Activated T-cell treated with anti-CD3 and anti-CD28 coated beads for 48 hours (primary cell): ENCODE measurements around the gene RPL22L1.
A peak's percentile ranks its signal among the peaks of the same experiment; 100 is the strongest.
"Not testable (repeated sequence)": the region's sequence is repeated elsewhere in the genome, so short reads cannot be mapped to it uniquely, and the experiment has no call there.

Experiments
- DNase-seq: peaks from one replicate; pipeline ENCODE4 v3.0.0-alpha.2; 2020; ENCODE audit warnings: low read depth

The RPL22L1 gene

DNA sequence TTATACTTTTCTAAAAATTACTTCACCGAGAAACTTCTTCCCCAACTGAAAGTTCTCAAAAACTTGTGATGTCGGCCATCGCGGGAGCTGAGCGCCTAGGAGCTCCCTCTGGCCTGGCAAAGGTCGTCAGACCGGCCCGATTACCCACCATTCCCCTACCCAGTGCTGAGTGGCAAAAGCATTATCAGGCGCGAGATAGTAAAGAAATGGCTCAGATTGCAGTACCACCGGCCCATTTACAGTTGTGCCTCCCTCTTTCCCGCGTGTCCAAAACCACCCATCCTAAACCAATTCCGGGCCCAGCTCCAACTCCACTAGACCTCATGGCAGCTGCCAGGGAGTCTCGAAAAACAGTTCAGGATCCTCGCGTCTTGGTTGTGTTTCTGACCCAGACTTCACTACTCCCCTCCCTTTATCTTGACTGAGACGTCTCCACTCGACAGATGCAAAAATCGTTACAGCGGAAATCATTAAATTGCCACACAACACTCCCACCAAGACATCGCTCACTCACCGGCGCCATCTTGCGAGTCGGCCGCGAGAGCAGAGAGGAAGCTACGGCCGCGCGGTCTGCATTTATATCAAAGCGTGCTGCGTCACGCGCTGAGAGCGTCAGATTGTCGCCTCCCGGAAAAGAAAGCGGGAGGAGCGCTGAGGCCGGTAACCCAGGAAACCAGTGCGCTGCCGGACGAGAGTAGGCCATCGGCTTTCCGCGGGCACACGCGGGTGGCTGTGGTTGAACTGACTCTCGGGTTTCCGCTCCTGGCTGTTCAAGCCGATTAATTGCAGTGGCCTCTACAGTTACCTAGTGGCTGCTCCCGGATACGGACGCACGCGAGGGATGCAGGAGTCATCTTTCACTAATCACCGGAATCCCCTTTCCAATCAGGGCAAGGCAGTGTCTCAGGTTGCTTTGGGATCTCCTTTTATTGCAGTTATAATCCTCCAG is at the start of gene RPL22L1:
Gene RPL22L1 (minus strand): TSS at position 551 of the 949 bp plus-strand sequence. CDS start 28 bp downstream, at position 523.
- peak; percentile 88 for DNase-seq

GRCh38 chr3:170918715-170919114 is 48.7 kb upstream of the RPL22L1 start:
- no peak for DNase-seq

DNA sequence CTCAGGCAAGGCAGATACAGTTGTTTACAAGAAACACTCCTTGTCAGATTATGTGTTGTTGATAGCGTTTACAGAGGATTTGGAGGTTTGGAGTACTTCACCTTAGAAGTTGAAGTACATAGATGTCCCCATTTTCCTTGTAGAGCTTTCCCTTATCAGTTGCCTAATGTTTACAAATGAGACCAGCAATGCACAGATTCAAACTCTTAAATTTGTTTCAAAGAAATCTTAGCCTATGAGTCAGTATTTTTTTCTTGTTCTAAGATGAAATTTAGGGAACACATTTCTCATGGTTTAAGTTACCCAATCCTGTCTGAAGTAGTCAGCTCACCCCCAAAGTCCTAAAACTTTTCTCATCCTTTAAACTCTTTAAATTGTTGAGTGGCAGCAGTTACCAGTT is 44.7 kb upstream of the RPL22L1 start:
- no peak for DNase-seq

- no peak for DNase-seq
Measured at GRCh38 chr3:170914212-170914611, 44.2 kb upstream of the RPL22L1 start.

DNA sequence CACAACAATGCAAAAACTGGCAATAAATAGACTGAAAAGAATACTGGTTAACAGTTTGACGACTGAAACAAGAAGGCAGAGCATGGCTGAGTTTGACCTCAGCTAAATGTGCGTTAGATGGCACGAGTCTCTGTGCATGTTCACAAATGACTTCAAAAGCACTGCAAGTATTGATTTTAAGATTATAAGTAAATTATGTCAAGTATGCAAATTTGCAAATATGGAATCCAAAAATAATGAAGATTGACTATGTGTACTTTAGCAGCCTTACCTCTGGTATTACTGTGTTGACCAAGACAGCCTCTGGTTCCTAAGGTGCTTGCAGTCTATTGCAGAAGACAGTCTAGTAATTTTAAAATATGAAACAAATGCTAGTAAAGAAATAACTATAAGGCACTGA is 41.1 kb upstream of the RPL22L1 start:
- no peak for DNase-seq

DNA sequence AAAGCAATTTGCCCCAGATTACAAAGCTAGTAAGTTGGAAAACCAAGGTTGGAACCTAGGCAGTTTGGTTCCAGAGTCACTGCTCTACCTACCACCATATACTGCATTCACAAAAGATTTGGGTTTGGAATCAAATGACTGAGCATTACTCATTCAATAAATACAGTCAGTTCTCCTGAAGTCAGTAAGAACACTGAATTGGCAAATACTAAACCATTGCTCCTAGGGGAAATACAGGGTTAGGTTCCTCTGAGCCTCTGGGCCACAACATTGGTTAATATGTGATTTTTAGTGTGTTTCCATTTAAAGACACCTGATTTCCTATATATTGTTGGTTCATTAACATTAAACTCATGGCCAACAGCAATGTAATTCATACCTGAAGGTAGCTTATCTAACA is 40.5 kb upstream of the RPL22L1 start:
- DNase-seq, result no peak

DNA sequence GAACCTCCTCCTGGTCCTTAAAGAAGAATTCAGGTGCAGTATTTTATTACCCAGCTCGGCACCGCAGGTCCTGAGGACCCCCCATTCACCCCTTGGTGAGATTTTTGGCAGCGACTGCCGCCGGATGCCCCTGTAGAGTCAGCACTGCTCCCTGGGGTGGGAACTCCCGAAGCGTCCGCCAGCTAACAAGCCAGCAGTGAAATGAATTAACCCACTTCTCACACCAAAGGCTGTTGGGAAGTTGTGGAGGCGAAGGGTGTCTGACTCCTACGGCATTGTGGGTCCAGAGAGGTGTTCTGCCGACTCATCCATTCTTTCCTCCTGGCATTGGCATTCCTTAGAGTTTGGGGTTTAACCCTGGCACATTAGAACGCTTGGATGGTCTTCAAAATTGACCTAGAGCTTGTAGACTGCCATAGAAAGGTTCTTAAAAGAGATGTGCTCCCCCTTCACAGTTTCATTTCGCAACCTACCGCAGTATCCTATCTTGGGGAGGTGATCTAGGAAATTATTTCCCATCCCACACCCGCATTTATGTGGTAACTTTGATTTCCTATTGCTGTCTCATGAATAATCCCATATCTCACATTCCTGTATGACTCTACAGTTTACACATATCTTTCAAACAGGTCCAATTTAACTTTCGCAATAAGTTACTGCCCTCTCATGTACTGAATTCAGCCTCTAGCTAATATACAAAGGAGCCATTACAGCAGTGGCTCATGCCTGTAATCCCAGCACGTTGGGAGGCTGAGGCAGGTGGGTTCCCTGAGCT is 39.3 kb upstream of the RPL22L1 start:
- no peak for DNase-seq

GRCh38 chr3:170908235-170909116 is 38.5 kb upstream of the RPL22L1 start, which contains the start of gene EIF5A2:
Gene EIF5A2, minus strand, starts transcription at chr3:170908637. Its CDS starts 831 bp downstream, at chr3:170907806.
- DNase-seq, result peak; percentile 95

- DNase-seq, result no peak
Measured at GRCh38 chr3:170907637-170908234, 37.7 kb upstream of the RPL22L1 start.

GRCh38 chr3:170905862-170906261 is 35.9 kb upstream of the RPL22L1 start:
- DNase-seq, result no peak

GRCh38 chr3:170903123-170903522 is 33.1 kb upstream of the RPL22L1 start:
- no peak for DNase-seq

GRCh38 chr3:170899455-170899854 is 29.5 kb upstream of the RPL22L1 start:
- no peak for DNase-seq

GRCh38 chr3:170897978-170898377 is 28.0 kb upstream of the RPL22L1 start:
- DNase-seq, result no peak

DNA sequence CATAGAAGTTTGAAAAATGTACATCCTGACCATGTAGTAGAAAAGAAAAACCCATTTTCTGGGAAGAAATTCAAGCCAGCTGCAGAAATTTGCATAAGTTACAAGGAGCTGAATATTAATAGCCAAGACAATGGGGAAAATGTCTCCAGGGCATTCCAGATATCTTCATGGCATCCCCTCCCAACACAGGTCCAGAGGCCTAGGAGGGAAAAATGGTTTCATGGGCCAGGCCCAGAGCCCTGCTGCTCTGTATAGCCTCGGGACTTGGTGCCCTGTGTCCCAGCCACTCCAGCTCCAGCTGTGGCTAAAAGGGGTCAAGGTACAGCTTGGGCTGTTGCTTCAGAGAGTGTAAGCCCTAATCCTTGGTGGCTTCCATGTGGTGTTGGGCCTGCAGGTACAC is 27.2 kb upstream of the RPL22L1 start:
- not testable (repeated sequence) for DNase-seq

GRCh38 chr3:170896781-170897180 is 26.8 kb upstream of the RPL22L1 start:
- DNase-seq, result no peak

DNA sequence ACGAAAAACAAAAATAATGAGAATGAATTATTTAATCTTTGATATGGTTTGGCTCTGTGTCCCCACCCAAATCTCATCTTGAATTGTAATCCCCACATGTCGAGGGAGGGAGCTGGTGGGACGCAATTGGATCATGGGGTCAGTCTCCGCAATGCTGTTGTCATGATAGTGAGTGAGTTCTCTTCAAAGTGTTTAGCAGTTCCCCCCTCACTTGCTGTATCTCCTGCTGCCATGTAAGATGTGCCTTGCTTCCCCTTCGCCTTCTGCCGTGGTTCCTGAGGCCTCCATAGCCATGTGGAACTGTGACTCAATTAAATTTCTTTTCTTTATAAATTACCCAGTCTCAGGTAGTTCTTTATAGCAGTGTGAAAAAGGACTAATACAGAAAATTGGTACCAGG is 26.3 kb upstream of the RPL22L1 start:
- DNase-seq, result not testable (repeated sequence)

- DNase-seq, result no peak
Measured at GRCh38 chr3:170893895-170894294, 23.9 kb upstream of the RPL22L1 start.

DNA sequence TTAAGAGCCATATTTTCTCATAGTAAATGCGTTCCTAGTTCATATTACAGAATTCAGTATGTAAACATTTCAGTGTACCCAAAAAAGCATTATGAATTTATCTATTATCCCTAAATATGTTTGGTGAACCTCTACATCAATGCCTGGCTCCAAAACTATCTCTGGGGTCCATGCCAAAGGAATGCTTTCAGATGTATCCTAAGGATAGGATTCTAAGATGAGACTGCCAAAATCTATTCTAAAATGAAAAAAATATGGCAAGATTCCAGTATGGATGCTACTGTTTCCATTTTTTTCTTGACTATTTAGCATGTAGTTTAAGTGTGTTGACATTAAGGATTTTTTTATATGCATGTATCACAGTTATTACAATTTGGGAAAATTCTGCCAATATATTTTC is 19.6 kb upstream of the RPL22L1 start:
- no peak for DNase-seq

DNA sequence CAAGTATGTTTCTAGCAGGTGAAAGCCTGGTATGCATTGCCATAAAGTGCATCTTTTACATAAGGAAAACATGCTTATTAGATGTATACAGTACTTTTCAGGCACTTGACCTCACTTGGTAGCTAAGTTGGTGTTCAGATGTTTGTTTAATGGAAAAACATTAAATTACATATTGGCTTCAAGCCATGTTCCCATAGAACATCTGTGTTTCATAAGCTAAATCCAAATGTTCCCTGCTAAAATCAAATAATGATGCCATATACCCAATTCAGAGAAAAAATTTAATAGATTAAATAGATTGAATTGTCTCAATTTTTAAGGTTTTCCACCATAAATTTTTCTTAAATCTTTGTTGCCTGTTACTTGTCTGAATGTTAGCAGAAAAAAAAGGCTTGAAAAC is 19.1 kb upstream of the RPL22L1 start:
- DNase-seq, result no peak

- DNase-seq, result not testable (repeated sequence)
Measured at GRCh38 chr3:170884109-170884930, 14.3 kb upstream of the RPL22L1 start.

DNA sequence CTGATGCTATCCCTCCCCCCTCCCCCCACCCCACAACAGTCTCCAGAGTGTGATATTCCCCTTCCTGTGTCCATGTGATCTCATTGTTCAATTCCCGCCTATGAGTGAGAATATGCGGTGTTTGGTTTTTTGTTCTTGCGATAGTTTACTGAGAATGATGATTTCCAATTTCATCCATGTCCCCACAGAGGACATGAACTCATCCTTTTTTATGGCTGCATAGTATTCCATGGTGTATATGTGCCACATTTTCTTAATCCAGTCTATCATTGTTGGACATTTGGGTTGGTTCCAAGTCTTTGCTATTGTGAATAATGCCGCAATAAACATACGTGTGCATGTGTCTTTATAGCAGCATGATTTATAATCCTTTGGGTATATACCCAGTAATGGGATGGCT is 8.7 kb upstream of the RPL22L1 start:
- DNase-seq, result not testable (repeated sequence)
